Nephron (organoid): ENCODE results near the gene SLC16A13.

Source experiments
- H3K27ac Mint-ChIP-seq, 3 experiments: 2 replicates each; pipeline ENCODE4 v1.8.0; 2020; ENCODE audit warnings: mixed read lengths in 3 of 3, mild to moderate bottlenecking in 2 of 3, moderate library complexity in 1 of 3
- H3K27me3 Mint-ChIP-seq: 2 replicates; pipeline ENCODE4 v1.8.0; 2021; ENCODE audit warnings: low read depth, mild to moderate bottlenecking, moderate library complexity, mixed read lengths
- H3K36me3 Mint-ChIP-seq: 2 replicates; pipeline ENCODE4 v1.8.0; 2020; ENCODE audit warnings: low read depth, mixed read lengths
- H3K4me1 Mint-ChIP-seq: 2 replicates; pipeline ENCODE4 v1.8.0; 2020; ENCODE audit warnings: mixed read lengths
- H3K4me3 Mint-ChIP-seq, 3 experiments: 2 replicates each; pipeline ENCODE4 v1.8.0; 2020; ENCODE audit warnings: mild to moderate bottlenecking in 3 of 3, mixed read lengths in 3 of 3, moderate library complexity in 2 of 3
- H3K9me3 Mint-ChIP-seq: 2 replicates; pipeline ENCODE4 v1.8.0; 2020; ENCODE audit warnings: mixed read lengths
- CTCF ChIP-seq, 3 experiments: fragments of 200-600 bp; sonication (generic); IDR thresholded peaks; one replicate each; pipeline ENCODE4 v1.5.0; 2021; ENCODE audit warnings: antibody characterized with exemption in 3 of 3; ENCODE audit not compliant: unreplicated experiment in 3 of 3

The SLC16A13 gene

GRCh38 chr17:7068268-7068667 lies 32.5 kb downstream of the SLC16A13 start:
- H3K36me3 Mint-ChIP-seq = no peaks in the 10 kb centered on the region
- H3K27ac Mint-ChIP-seq = no peak overlapping the region
- peaks cover 31% of the 10 kb centered on the region for H3K27me3 Mint-ChIP-seq
- H3K9me3 Mint-ChIP-seq = peaks cover 16% of the 10 kb centered on the region
- no peak for TF ChIP-seq CTCF (IDR thresholded peaks at IDR 0.05; ENCODE audit: unreplicated experiment in 3 of 3)
- peaks cover 5% of the 10 kb centered on the region for H3K4me1 Mint-ChIP-seq
- no peak overlapping the region for H3K4me3 Mint-ChIP-seq

- Mint-ChIP-seq H3K27me3 (peaks cover 21% of the 10 kb centered on the region), H3K36me3 (no peaks in the 10 kb centered on the region), H3K4me3 (no peak overlapping the region), H3K9me3 (peaks cover 16% of the 10 kb centered on the region), H3K27ac (no peak overlapping the region), H3K4me1 (no peaks in the 10 kb centered on the region)
- no peak for TF ChIP-seq CTCF (IDR thresholded peaks at IDR 0.05; ENCODE audit: unreplicated experiment in 3 of 3)
Measured at GRCh38 chr17:7070712-7071111, 34.9 kb downstream of the SLC16A13 start.

GRCh38 chr17:7072406-7072805 lies 36.6 kb downstream of the SLC16A13 start:
- no peak for TF ChIP-seq CTCF (IDR thresholded peaks at IDR 0.05; ENCODE audit: unreplicated experiment in 3 of 3)
- peaks cover 12% of the 10 kb centered on the region for H3K9me3 Mint-ChIP-seq
- H3K27me3 Mint-ChIP-seq = peaks cover 19% of the 10 kb centered on the region
- H3K36me3 Mint-ChIP-seq = no peaks in the 10 kb centered on the region
- no peak overlapping the region for H3K4me3 Mint-ChIP-seq
- no peak overlapping the region for H3K27ac Mint-ChIP-seq
- H3K4me1 Mint-ChIP-seq = no peaks in the 10 kb centered on the region

GRCh38 chr17:7074931-7075330 lies 39.1 kb downstream of the SLC16A13 start:
- Mint-ChIP-seq H3K36me3 (no peaks in the 10 kb centered on the region), H3K4me3 (no peak overlapping the region), H3K9me3 (no peaks in the 10 kb centered on the region), H3K27ac (no peak overlapping the region), H3K4me1 (no peaks in the 10 kb centered on the region), H3K27me3 (peaks cover 34% of the 10 kb centered on the region)
- TF ChIP-seq CTCF (IDR thresholded peaks at IDR 0.05; ENCODE audit: unreplicated experiment in 3 of 3) = no peak

- Mint-ChIP-seq H3K27me3 (peaks cover 20% of the 10 kb centered on the region), H3K9me3 (peaks cover 2% of the 10 kb centered on the region), H3K36me3 (no peaks in the 10 kb centered on the region), H3K27ac (no peak overlapping the region), H3K4me3 (no peak overlapping the region), H3K4me1 (peaks cover 7% of the 10 kb centered on the region)
- no peak for TF ChIP-seq CTCF (IDR thresholded peaks at IDR 0.05; ENCODE audit: unreplicated experiment in 3 of 3)
Measured at GRCh38 chr17:7077911-7078546, 42.2 kb downstream of the SLC16A13 start.

GRCh38 chr17:7078711-7079110 lies 42.9 kb downstream of the SLC16A13 start:
- H3K27me3 Mint-ChIP-seq = peaks cover 19% of the 10 kb centered on the region
- TF ChIP-seq CTCF (IDR thresholded peaks at IDR 0.05; ENCODE audit: unreplicated experiment in 3 of 3) = no peak

More at GRCh38 chr17:7078711-7079110, 42.9 kb downstream of the SLC16A13 start:
- no peaks in the 10 kb centered on the region for H3K36me3 Mint-ChIP-seq
- peaks cover 7% of the 10 kb centered on the region for H3K4me1 Mint-ChIP-seq
- H3K9me3 Mint-ChIP-seq = peaks cover 2% of the 10 kb centered on the region
- H3K4me3 Mint-ChIP-seq = no peak overlapping the region
- H3K27ac Mint-ChIP-seq = no peak overlapping the region
